Spleen (tissue), 11 donors: ENCODE data around the gene MIB2. TPM values are rescaled to one million over a fixed set of nuclear protein-coding genes. Genes with fewer than 3 reads are reported as not detected.
A peak's percentile ranks its signal among the peaks of the same experiment; 100 is the strongest.

Experiments
- DNase-seq: peaks from one replicate; pipeline ENCODE4 v3.0.0-alpha.2; 2020
- H3K27ac ChIP-seq, 8 donors: fragments of 200-600 bp; sonication (generic) in 7 of 8; 1 replicate in 4 of 8; 2 replicates in 4 of 8; pipeline versions ENCODE4 v1.5.0 to v1.8.0; 2016 to 2021; ENCODE audit warnings: inconsistent platforms in 4 of 8, mild to moderate bottlenecking in 4 of 8, moderate library complexity in 1 of 8
- H3K27me3 ChIP-seq, 7 donors: fragments of 200-600 bp; sonication (generic) in 6 of 7; replicated peaks in 1 of 7; 1 replicate in 4 of 7; 2 replicates in 3 of 7; pipeline versions ENCODE4 v1.5.0 to v1.8.0; 2016 to 2021; ENCODE audit warnings: inconsistent platforms in 3 of 7, mild to moderate bottlenecking in 1 of 7
- H3K36me3 ChIP-seq, 6 donors: fragments of 200-600 bp; sonication (generic) in 5 of 6; 1 replicate in 4 of 6; 2 replicates in 2 of 6; pipeline versions ENCODE4 v1.5.0 to v1.8.0; 2016 to 2021; ENCODE audit warnings: inconsistent platforms in 2 of 6
- H3K4me1 ChIP-seq, 6 donors: fragments of 200-600 bp; sonication (generic) in 5 of 6; 1 replicate in 3 of 6; 2 replicates in 3 of 6; pipeline versions ENCODE4 v1.5.0 to v1.8.0; 2016 to 2021; ENCODE audit warnings: inconsistent platforms in 3 of 6
- H3K4me3 ChIP-seq, 8 donors: fragments of 200-600 bp; sonication (generic) in 7 of 8; 1 replicate in 4 of 8; 2 replicates in 4 of 8; pipeline versions ENCODE4 v1.5.0 to v1.8.0; 2016 to 2021; ENCODE audit warnings: inconsistent platforms in 4 of 8, mild to moderate bottlenecking in 4 of 8, moderate library complexity in 2 of 8
- H3K9me3 ChIP-seq, 8 donors: fragments of 200-600 bp; sonication (generic) in 7 of 8; 1 replicate in 4 of 8; 2 replicates in 4 of 8; pipeline versions ENCODE4 v1.5.0 to v1.8.0; 2016 to 2021; ENCODE audit warnings: inconsistent platforms in 4 of 8
- POLR2A ChIP-seq, 3 donors: fragments of 450-650 bp; IDR thresholded peaks; one replicate each; pipeline ENCODE4 v1.5.1; 2017; ENCODE audit warnings: antibody characterized with exemption in 3 of 3, mild to moderate bottlenecking in 1 of 3
- POLR2AphosphoS5 ChIP-seq, 3 donors: sonication (generic); formaldehyde crosslinking; IDR thresholded peaks; one replicate each; pipeline ENCODE4 v1.5.1; 2017; ENCODE audit warnings: antibody characterized with exemption in 3 of 3
- WGBS, 5 donors: extraction: QIAGEN DNeasy Blood & Tissue Kit in 3 of 5; methylation state at CpG; one replicate each; pipeline versions ENCODE4 v1.1.5 to v1.1.7; 2013 to 2018; 5-methylcytosine and 5-hydroxymethylcytosine counted together
- intact Hi-C: fragments of 100-400 bp; cut with DNase I; formaldehyde crosslinking; loops from one replicate; pipeline ENCODE4 v1.15.0; 2023; ENCODE audit warnings: low total_unique reads
- polyA plus RNA-seq, 3 donors: library from polyadenylated mRNA; stranded (reverse); fragments of 200-250 nt; gene quantifications; one replicate each; pipeline ENCODE4 v1.2.1, GENCODE V29; 2013
- total RNA-seq, 7 donors: library from RNA; depleted of rRNA in 3 of 7; stranded (reverse); fragments of >200 nt in 3 of 7; fragmentation: NEBNext Ultra II Directional in 4 of 7; extraction: Animal tissue kit (Norgen Biotek cat#: 25700) in 4 of 7; gene quantifications; one replicate each; pipeline versions ENCODE4 v1.1.0 to v1.2.1, GENCODE V29; 2016 to 2021
- TF ChIP-seq, protein P1 (sequence below), 11 experiments: fragments of 200-600 bp in 7 of 11; fragments of 450-650 bp in 4 of 11; sonication (generic) in 4 of 11; IDR thresholded peaks in 8 of 11; conservative IDR thresholded peaks in 3 of 11; 1 replicate in 7 of 11; 2 replicates in 4 of 11; pipeline versions ENCODE4 v1.4.0 to v1.8.0; 2016 to 2021; ENCODE audit warnings: antibody characterized with exemption in 11 of 11, inconsistent platforms in 4 of 11, mild to moderate bottlenecking in 1 of 11
- donor health status: healthy with polysubstance abuse.
- donor health status: DM: no; HTN: no; CAD: no; lungs with moderate emphysema.
- donor health status: DM: no; HTN: no; CAD: no.
- donor health status: Bipolar disorder and iron deficiency.
- donor health status: healthy.
- donor health status: DM: no; HTN: no; CAD: no.
- donor health status: DM: yes; HTN: yes; CAD: no.

Gene MIB2
- total and polyA plus RNA-seq, 10 donors, result 46.2 to 165 (median 73.0) TPM

- Histone ChIP-seq H3K4me1 (peaks cover 0 to 46% (median 21%) of the 10 kb centered on the region in 6 donors), H3K27ac (peak overlapping the region in 3 of 8 donors; percentile 83 to 90 (median 85)), H3K27me3 (peaks cover 0 to 6% (median 0%) of the 10 kb centered on the region in 7 donors), H3K36me3 (no peaks in the 10 kb centered on the region), H3K4me3 (no peak overlapping the region), H3K9me3 (no peaks in the 10 kb centered on the region)
- DNase-seq, result peak; percentile 77
- WGBS, 5 donors, result 78 to 91% (median 87%) methylated on average over 7 to 13 of the region's 13 CpGs
- TF ChIP-seq POLR2AphosphoS5 (IDR thresholded peaks at IDR 0.05) (no peak), POLR2A (IDR thresholded peaks at IDR 0.05) (no peak)
- TF ChIP-seq, protein P1, sequence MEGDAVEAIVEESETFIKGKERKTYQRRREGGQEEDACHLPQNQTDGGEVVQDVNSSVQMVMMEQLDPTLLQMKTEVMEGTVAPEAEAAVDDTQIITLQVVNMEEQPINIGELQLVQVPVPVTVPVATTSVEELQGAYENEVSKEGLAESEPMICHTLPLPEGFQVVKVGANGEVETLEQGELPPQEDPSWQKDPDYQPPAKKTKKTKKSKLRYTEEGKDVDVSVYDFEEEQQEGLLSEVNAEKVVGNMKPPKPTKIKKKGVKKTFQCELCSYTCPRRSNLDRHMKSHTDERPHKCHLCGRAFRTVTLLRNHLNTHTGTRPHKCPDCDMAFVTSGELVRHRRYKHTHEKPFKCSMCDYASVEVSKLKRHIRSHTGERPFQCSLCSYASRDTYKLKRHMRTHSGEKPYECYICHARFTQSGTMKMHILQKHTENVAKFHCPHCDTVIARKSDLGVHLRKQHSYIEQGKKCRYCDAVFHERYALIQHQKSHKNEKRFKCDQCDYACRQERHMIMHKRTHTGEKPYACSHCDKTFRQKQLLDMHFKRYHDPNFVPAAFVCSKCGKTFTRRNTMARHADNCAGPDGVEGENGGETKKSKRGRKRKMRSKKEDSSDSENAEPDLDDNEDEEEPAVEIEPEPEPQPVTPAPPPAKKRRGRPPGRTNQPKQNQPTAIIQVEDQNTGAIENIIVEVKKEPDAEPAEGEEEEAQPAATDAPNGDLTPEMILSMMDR (IDR thresholded peaks at IDR 0.05 in 8 of 11, conservative IDR thresholded peaks at IDR 0.05 in 3 of 11), result no peak
- intact Hi-C loops, result no loop called here
Measured at GRCh38 chr1:1606232-1606631, 9.1 kb upstream of the MIB2 start.

GRCh38 chr1:1609822-1610485, 5.3 kb upstream of the MIB2 start:
- intact Hi-C loops, result no loop called here
- no peak for DNase-seq
- Histone ChIP-seq H3K27me3 (no peaks in the 10 kb centered on the region), H3K4me1 (peaks cover 12 to 56% (median 30%) of the 10 kb centered on the region in 6 donors), H3K27ac (no peak overlapping the region), H3K36me3 (no peaks in the 10 kb centered on the region), H3K4me3 (no peak overlapping the region), H3K9me3 (no peaks in the 10 kb centered on the region)
- TF ChIP-seq, protein P1 (IDR thresholded peaks at IDR 0.05 in 8 of 11, conservative IDR thresholded peaks at IDR 0.05 in 3 of 11), result no peak
- TF ChIP-seq POLR2AphosphoS5 (IDR thresholded peaks at IDR 0.05) (no peak), POLR2A (IDR thresholded peaks at IDR 0.05) (no peak)
- 68 to 78% (median 72%) methylated on average over 12 of the region's 12 CpGs for WGBS, 5 donors

GRCh38 chr1:1610796-1611195, 4.5 kb upstream of the MIB2 start:
- Histone ChIP-seq H3K36me3 (no peaks in the 10 kb centered on the region), H3K4me3 (no peak overlapping the region), H3K9me3 (no peaks in the 10 kb centered on the region), H3K4me1 (peaks cover 12 to 56% (median 31%) of the 10 kb centered on the region in 6 donors), H3K27ac (peak overlapping the region in 3 of 8 donors; percentile 18 to 26 (median 22)), H3K27me3 (no peaks in the 10 kb centered on the region)
- 79 to 92% (median 88%) methylated on average over 9 of the region's 9 CpGs for WGBS, 5 donors
- TF ChIP-seq POLR2A (IDR thresholded peaks at IDR 0.05) (no peak), POLR2AphosphoS5 (IDR thresholded peaks at IDR 0.05) (no peak)
- TF ChIP-seq, protein P1 (IDR thresholded peaks at IDR 0.05 in 8 of 11, conservative IDR thresholded peaks at IDR 0.05 in 3 of 11), result no peak
- no peak for DNase-seq
- intact Hi-C loops, result no loop called here

DNA sequence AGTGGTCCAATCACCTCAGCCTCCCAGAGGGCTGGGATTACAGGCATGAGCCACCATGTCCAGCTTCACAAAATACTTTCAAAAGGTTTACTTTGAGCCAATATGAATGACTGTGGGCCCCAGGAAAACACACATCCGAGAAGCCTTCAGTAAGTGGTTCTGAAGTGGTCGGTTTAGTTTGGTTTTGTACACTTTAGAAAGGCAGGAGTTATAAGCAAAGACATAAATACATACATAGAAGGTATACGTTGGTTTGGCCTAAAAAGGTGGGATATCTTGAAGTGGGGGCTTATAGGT, 3.2 kb upstream of the MIB2 start:
- Histone ChIP-seq H3K4me3 (no peak overlapping the region), H3K9me3 (no peaks in the 10 kb centered on the region), H3K27ac (no peak overlapping the region), H3K27me3 (no peaks in the 10 kb centered on the region), H3K36me3 (no peaks in the 10 kb centered on the region), H3K4me1 (peaks cover 16 to 60% (median 34%) of the 10 kb centered on the region in 6 donors)
- 87 to 95% (median 92%) methylated on average over 3 of the region's 3 CpGs for WGBS, 5 donors
- intact Hi-C loops, result no loop called here
- no peak for DNase-seq
- TF ChIP-seq POLR2A (IDR thresholded peaks at IDR 0.05), result no peak
- no peak for TF ChIP-seq POLR2AphosphoS5 (IDR thresholded peaks at IDR 0.05)
- TF ChIP-seq, protein P1 (IDR thresholded peaks at IDR 0.05 in 8 of 11, conservative IDR thresholded peaks at IDR 0.05 in 3 of 11), result no peak
